HG03045 (cell line): ENCODE data around the gene COBLL1.

Experiments used
- ATAC-seq: cut with Tn5 transposase; IDR thresholded peaks from one replicate; pipeline ENCODE4 v1.9.1; 2021; ENCODE audit warnings: mild to moderate bottlenecking, moderate library complexity; ENCODE audit not compliant: unreplicated experiment

The COBLL1 gene

GRCh38 chr2:164823126-164823525 lies 18.5 kb downstream of the COBLL1 start:
- ATAC-seq = no peak

DNA sequence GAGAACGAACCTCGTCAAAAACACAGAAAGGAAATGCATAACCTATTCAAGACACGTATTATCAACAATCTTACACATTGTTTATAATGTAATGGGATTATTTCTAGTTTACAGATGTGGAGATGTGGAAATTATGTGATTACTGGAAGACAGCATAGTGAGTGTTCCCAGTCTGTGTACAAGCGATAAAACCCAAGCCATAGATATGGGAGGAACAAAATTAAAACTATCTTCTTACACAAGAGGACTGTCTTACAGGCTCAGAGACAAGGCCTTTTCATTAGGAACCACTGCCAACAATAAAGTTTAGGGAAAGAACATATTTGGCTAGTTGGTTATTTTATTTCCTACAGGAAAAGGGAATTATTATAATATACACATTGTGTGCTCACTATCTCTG lies 20.3 kb downstream of the COBLL1 start:
- no peak for ATAC-seq

DNA sequence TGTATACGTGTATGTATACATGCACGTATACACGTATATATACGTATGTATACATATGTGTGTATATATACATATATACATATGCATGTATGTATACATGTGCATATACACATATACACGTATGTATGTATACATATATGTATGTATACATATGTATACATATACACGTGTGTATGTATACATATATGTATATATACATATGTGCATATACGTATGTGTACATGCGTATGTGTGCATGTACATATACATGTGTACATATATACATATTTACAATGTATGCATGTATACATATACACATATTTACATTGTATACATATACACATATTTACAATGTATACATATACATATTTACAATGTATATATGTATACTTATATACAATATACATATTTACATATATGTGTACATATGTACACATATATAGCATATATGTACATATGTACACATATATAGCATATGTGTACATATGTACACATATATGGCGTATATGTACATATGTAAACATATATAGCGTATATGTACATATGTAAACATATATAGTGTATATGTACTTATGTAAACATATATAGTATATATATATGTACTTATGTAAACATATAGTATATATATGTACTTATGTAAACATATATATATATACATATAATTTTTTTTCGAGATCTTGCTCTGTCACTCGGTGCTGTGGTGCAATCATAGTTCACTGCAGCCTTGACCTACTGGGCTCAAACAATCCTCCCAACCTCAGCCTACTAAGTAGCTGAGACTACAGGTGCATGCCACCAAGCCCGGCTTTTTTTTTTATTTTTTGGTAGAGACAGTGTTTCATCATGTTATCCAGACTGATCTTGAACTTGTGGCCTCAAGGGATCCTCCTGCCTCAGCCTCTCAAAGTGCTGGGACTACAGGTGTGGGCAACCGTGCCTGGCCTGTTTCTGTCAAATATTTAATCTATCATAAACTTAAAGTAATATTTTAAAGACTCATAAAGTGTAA lies 23.2 kb downstream of the COBLL1 start:
- ATAC-seq = no peak

DNA sequence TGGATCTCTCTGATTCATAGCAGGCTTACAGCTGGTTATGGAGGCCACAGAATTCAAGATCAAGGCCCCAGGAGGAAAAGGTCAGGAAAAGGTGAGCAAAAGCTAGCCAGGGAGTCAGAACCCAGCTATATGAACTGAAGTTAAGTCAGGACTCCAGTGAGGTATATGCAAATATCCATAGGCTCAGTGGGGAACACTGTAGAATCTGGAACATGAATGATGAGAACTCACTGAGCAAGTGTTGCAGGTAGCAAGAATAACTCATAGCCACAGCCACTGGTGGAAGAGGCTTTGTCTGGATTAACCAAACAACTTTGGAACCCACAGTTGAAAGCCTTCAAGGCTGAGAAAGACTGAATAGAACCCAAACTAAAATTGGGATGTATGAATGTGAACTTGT lies 24.7 kb downstream of the COBLL1 start:
- no peak for ATAC-seq

GRCh38 chr2:164816046-164816445 lies 25.6 kb downstream of the COBLL1 start:
- ATAC-seq = no peak

GRCh38 chr2:164815071-164815793 lies 26.4 kb downstream of the COBLL1 start:
- ATAC-seq = no peak

DNA sequence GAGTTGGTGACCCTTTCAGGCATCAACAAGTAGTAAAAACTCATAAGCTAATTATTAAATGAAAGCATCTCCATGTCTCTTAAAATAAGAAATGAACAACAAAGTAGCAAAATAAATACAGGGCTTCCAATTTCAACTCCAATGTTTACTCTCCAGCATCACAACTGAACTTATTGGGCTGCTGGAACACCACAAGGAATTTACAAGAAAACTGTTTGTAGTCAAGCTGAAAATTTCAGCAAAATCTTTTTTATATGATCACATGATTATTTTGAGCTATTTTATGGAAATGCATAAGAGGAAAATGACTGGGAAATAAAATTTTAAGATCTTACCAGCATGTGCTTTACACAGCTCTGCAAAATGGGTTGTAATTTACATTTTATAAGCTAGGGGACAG lies 28.1 kb downstream of the COBLL1 start:
- ATAC-seq = no peak

- ATAC-seq = no peak
These were observed 29.2 kb downstream of the COBLL1 start for GRCh38 chr2:164812378-164812777.

DNA sequence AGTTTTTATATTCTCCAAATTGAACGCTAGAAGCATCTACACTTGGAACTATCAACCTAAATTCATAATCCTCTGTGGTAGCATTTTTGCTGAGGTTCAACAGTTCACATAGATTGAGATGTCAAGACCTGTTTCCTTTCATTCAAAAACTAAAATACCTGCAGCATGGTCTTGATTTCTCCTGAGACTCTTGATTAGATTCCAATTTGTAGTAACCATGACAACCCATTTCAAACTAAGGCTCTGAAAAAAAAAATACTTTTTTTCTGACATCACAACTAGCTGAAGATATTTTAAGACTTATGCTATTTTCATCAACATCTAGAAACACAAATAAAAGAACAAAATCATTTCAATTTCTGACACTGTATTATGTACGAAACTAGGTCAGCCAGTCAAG lies 29.8 kb downstream of the COBLL1 start:
- ATAC-seq = no peak

- ATAC-seq = no peak
These were observed 30.8 kb downstream of the COBLL1 start for GRCh38 chr2:164810843-164811242.

GRCh38 chr2:164808776-164809175 lies 32.8 kb downstream of the COBLL1 start:
- no peak for ATAC-seq

GRCh38 chr2:164803776-164804466 lies 37.7 kb downstream of the COBLL1 start:
- ATAC-seq = no peak

GRCh38 chr2:164802095-164802707 lies 39.4 kb downstream of the COBLL1 start:
- ATAC-seq = no peak

DNA sequence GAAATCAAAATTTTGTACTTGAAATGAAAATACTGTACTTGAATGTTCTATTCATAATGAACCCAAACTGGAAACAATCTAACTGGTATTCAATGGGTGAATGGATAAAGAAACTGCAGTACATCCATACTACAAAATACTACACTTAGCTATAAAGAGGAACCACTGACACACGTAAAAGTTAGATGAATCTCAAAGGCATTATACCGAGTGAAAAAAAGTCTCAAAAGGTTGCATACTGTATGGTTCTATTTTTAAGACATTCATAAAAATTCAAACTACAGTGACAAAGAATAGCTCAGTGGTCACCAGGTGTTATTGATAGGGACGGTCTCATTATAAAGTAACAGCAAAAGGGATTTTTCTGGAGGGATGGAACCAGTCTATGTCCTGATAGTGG lies 41.1 kb downstream of the COBLL1 start:
- ATAC-seq = no peak

DNA sequence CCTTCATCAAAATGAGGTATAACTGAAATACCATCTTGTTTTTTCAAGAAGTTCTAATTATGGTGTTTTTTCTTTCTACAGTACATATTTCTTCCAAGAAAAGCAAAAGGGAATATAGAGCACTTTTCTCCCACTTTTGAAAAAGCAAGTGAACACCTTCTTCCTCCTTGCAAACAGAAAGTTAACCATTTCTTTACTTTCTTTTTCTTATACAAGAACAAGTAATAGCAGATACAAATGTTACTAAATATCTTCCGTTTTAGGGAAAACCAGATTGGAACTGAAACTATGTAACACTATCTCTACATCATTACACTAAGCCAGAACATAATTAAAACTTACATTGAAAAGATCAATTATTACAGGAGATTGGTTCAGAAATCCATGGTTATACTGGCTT lies 44.0 kb downstream of the COBLL1 start:
- ATAC-seq = no peak

DNA sequence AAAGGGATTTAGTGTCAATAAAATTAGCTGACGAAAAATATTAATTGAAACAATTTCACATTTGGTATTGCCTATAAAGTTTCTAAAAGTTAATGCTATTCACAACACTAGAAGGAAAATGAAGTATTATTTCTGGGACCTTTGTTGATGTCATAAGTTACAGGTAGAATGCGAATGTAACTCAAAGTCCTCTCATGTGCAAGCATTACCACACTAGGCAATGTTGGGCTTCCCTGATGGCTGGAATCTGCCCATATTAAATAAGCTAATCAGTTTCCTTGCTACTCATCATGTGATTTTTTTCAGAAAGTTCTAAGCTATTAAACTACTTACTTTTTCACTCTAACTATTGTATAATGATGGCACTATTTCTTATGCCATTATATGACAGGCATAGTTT lies 44.6 kb downstream of the COBLL1 start:
- no peak for ATAC-seq

GRCh38 chr2:164794432-164795231 lies 47.0 kb downstream of the COBLL1 start:
- no peak for ATAC-seq

DNA sequence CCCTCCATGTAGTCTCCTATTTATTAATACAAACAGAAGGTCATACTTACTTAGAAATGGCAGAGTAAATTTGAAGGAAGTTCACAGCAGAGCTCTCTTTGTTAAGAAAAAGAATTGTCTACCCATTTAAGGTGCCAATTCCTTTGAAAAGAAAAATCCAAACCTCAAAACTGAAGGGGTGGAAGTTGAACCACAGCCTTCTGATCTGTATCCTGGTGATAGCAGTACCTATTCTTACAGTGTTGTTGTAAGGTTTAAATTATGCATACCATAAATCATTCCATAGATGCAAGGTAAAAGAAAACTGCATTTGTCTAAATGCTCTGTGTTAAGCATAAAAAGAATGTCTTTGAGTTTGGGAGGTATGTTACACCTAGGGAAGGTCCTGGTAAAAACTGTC lies 47.6 kb downstream of the COBLL1 start:
- no peak for ATAC-seq

- no peak for ATAC-seq
These were observed 48.1 kb downstream of the COBLL1 start for GRCh38 chr2:164793529-164793928.
